ENCODE results near the gene ZNF221.

DNA sequence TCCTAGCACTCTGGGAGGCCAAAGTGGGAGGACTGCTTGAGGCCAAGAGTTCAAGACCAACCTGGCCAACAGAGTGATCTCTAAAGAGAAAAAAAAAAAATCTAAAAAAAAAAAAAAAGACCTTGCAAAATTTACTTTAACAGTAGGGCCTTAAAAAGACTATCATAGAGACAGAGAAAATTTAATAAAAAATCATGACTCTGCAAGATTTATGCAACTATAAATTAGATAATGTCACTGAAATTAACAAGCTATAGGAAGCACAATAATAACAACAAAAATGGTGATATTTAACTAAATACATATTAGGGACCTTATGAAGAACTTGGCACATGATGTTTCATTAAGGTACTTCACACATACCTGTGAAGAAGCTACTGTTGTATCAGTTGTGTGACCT lies 27.2 kb upstream of the ZNF221 start:
- TF ChIP-seq STAT3 (IDR thresholded peaks at IDR 0.05; ENCODE audit: low read depth, low read length) (no peak), YY1 (IDR thresholded peaks at IDR 0.05; ENCODE audit: low read depth, low read length) (no peak), ETV6 (conservative IDR thresholded peaks at IDR 0.05 in 1 of 2, IDR thresholded peaks at IDR 0.05 in 1 of 2; ENCODE audit: borderline replicate concordance in 1 of 2, low read depth in 1 of 2) (no peak), NFXL1 (IDR thresholded peaks at IDR 0.05; ENCODE audit: borderline replicate concordance) (no peak)
- TF ChIP-seq, protein P1, sequence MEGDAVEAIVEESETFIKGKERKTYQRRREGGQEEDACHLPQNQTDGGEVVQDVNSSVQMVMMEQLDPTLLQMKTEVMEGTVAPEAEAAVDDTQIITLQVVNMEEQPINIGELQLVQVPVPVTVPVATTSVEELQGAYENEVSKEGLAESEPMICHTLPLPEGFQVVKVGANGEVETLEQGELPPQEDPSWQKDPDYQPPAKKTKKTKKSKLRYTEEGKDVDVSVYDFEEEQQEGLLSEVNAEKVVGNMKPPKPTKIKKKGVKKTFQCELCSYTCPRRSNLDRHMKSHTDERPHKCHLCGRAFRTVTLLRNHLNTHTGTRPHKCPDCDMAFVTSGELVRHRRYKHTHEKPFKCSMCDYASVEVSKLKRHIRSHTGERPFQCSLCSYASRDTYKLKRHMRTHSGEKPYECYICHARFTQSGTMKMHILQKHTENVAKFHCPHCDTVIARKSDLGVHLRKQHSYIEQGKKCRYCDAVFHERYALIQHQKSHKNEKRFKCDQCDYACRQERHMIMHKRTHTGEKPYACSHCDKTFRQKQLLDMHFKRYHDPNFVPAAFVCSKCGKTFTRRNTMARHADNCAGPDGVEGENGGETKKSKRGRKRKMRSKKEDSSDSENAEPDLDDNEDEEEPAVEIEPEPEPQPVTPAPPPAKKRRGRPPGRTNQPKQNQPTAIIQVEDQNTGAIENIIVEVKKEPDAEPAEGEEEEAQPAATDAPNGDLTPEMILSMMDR (IDR thresholded peaks at IDR 0.05 in 2 of 3, conservative IDR thresholded peaks at IDR 0.05 in 1 of 3; ENCODE audit: control insufficient read depth in 2 of 3, extremely low read depth in 1 of 3, insufficient read depth in 1 of 3, low read depth in 3 of 3, low read length in 3 of 3), result no peak
- TF ChIP-seq, protein P2, sequence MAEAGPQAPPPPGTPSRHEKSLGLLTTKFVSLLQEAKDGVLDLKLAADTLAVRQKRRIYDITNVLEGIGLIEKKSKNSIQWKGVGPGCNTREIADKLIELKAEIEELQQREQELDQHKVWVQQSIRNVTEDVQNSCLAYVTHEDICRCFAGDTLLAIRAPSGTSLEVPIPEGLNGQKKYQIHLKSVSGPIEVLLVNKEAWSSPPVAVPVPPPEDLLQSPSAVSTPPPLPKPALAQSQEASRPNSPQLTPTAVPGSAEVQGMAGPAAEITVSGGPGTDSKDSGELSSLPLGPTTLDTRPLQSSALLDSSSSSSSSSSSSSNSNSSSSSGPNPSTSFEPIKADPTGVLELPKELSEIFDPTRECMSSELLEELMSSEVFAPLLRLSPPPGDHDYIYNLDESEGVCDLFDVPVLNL (IDR thresholded peaks at IDR 0.05; ENCODE audit: low read depth, low read length), result no peak

Measured in GM12878 (cell line).